ENCODE data around the gene RERE. TPM values are rescaled to one million over a fixed set of nuclear protein-coding genes. Genes with fewer than 3 reads are reported as not detected.

The RERE gene
- total RNA-seq, 1 donor = 27.0 TPM

DNA sequence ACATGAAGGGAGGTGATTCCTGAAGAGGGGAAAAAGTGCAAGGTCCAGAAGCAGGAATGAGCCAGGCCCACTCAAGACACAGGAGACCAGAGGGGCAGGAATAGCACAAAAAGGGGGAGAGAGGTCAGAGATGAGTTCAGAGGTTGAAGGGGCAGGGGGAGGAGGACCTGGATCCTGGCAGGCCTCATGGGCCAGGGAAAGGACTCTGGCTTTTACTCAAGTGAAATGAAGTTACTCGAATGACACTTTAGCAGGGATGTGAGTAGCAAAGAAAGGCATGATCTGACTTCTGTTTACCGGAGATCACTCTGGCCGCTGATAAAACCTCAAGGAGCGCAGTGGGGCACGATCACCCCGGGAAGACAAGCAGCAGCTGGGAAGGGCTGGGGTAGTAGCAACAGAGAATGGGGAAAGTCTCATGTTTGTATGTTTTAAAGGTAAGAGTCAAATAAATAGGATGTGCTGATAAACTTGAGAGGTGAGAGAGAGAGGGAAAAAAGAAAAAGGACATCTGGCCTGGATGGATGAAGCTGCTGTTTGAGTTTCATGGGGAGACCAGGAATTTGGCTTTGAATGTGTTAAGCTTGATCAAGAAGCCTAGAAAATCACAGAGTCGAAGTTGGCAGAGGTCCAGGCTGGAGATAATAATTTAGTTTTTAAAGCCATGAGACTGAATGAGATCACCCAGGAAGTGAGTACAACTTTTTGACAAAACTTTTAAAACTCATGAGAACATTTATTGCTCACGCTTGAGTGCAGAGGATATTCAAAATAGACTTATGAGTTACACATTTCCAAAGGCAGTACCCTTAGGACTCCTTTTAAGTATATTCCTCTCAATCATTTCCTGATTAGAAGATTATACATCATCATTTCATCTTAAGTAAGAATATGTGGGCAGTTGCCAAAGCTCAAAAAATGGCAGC lies 156.0 kb downstream of the RERE start:
- TF ChIP-seq, protein P1, sequence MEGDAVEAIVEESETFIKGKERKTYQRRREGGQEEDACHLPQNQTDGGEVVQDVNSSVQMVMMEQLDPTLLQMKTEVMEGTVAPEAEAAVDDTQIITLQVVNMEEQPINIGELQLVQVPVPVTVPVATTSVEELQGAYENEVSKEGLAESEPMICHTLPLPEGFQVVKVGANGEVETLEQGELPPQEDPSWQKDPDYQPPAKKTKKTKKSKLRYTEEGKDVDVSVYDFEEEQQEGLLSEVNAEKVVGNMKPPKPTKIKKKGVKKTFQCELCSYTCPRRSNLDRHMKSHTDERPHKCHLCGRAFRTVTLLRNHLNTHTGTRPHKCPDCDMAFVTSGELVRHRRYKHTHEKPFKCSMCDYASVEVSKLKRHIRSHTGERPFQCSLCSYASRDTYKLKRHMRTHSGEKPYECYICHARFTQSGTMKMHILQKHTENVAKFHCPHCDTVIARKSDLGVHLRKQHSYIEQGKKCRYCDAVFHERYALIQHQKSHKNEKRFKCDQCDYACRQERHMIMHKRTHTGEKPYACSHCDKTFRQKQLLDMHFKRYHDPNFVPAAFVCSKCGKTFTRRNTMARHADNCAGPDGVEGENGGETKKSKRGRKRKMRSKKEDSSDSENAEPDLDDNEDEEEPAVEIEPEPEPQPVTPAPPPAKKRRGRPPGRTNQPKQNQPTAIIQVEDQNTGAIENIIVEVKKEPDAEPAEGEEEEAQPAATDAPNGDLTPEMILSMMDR (IDR thresholded peaks at IDR 0.05; ENCODE audit: insufficient read depth, low read length) = no peak
- H3K4me3 ChIP-seq (ENCODE audit: low read depth, low read length) = no peak overlapping the region
- DNase-seq (ENCODE audit: low read depth) = peak; percentile 94

DNA sequence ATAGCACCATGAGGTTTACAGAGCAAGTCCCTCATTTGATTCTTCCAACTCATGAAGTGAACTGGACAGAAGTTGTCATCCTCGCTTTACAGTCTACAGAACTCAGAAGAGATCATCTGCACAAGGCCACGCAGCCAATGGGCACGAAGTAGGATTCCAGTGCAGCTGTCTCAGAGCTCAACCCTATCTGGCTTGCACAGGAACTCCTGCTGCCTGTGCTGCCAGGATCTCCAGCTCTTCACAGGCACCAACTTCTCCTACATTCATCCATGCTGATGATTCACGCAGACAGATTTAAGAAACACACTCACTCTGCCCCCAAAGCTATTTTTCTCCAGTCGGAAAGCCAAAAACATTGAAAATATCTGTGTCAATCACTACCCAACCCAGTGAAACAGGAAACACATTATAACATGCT lies 157.0 kb downstream of the RERE start:
- TF ChIP-seq, protein P1 (IDR thresholded peaks at IDR 0.05; ENCODE audit: insufficient read depth, low read length) = no peak
- DNase-seq (ENCODE audit: low read depth) = peak; percentile 94
- no peak overlapping the region for H3K4me3 ChIP-seq (ENCODE audit: low read depth, low read length)

DNA sequence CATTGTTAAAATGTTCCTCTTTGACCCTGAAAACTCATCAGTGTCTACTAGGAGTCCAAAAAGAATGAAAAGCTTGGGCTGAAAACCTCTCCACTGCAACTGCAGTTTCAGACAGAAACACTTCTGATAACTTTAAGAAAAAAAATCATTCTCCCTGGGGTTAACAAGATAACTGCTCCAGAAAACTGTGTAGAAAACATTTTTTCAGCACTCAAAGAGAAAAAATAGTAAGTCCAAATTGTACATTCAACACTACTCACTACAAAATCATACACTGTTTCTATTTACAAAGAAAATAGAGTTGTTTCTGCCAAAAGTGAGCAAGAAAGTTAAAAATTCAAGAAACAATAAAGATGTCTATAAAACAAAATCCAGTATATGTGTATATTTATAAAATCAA lies 157.8 kb downstream of the RERE start:
- DNase-seq (ENCODE audit: low read depth) = no peak
- no peak overlapping the region for H3K4me3 ChIP-seq (ENCODE audit: low read depth, low read length)
- TF ChIP-seq, protein P1 (IDR thresholded peaks at IDR 0.05; ENCODE audit: insufficient read depth, low read length) = no peak

DNA sequence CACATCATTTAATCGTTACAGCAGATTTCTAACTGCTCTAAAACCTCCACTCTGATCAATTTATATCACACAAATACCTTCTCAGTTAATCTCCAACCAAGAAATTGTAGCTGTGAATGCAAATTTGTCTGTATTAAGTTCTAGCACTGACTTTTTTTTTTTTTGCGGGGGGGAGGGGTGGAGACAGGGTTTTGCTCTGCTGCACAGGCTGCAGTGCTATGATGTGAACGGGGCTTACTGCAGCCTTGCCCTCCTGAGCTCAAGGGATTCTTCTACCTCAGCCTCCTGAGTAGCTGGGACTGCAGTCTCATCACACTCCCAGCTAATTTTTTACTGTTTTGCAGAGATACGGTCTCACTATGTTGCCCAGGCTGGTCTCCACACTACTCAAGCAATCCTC lies 163.6 kb downstream of the RERE start:
- TF ChIP-seq, protein P1 (IDR thresholded peaks at IDR 0.05; ENCODE audit: insufficient read depth, low read length) = no peak
- no peak overlapping the region for H3K4me3 ChIP-seq (ENCODE audit: low read depth, low read length)
- DNase-seq (ENCODE audit: low read depth) = no peak

DNA sequence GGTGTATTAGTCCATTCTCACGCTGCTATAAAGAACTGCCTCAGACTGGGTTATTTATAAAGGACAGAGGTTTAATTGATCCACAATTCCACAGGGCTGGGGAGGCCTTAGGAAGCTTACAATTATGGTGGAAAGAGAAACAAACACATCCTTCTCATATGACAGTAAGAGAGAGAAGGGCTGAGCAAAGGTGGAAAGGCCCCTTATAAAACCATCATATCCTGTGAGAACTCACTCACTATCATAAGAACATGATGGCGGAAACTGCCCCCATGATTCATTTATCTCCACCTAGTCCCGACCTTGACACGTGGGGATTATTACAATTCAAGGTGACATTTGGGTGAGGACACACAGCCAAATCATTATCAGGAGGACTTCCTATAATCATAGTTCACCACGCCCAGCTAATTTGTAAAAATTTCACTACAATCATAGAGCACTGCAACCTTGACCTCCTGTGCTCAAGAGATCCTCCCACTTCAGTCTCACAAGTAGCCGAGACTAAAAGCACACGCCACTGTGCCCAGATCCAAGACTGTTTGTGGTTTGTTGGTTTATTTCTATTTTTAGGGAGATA lies 164.9 kb downstream of the RERE start:
- no peak overlapping the region for H3K4me3 ChIP-seq (ENCODE audit: low read depth, low read length)
- no peak for DNase-seq (ENCODE audit: low read depth)
- TF ChIP-seq, protein P1 (IDR thresholded peaks at IDR 0.05; ENCODE audit: insufficient read depth, low read length) = no peak

DNA sequence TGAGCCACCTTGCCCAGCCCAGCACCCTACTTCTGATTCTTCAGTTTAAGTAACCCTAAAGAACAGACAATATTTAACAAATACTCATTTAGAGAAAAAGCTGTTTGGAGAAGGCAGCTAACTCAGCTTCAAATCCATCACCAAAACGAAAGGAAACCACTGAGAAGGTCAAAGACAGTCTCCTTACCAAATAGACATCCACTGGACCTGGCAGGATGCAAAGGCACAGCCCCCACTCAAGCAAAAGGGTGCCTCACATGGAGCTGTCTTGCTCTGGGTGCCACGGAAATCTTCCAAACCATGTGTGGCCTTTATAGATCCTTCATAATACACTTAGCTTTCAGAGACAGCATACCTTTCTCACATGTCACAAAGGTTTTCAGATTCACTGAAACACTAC lies 165.5 kb downstream of the RERE start:
- DNase-seq (ENCODE audit: low read depth) = no peak
- H3K4me3 ChIP-seq (ENCODE audit: low read depth, low read length) = no peak overlapping the region
- TF ChIP-seq, protein P1 (IDR thresholded peaks at IDR 0.05; ENCODE audit: insufficient read depth, low read length) = no peak

Data from fibroblast of the aortic adventitia (primary cell).